GM19452 (cell line): Measurements from ENCODE around the gene AVL9.
"Not testable (repeated sequence)": the region's sequence is repeated elsewhere in the genome, so short reads cannot be mapped to it uniquely, and the experiment has no call there.

Experiments used
- ATAC-seq: cut with Tn5 transposase; IDR thresholded peaks from one replicate; pipeline ENCODE4 v1.9.1; 2021; ENCODE audit not compliant: unreplicated experiment

AVL9 gene

GRCh38 chr7:32495298-32496051 lies at the start of gene AVL9:
Gene AVL9 (plus strand): TSS chr7:32495489. CDS start chr7:32495710, 221 bp downstream.
- ATAC-seq = peak; percentile 97

GRCh38 chr7:32447218-32447617 lies 48.1 kb upstream of the AVL9 start:
- ATAC-seq = no peak

- no peak for ATAC-seq
These were observed 41.8 kb upstream of the AVL9 start for GRCh38 chr7:32453341-32454011.

- ATAC-seq = no peak
These were observed 37.3 kb upstream of the AVL9 start for GRCh38 chr7:32458025-32458424.

GRCh38 chr7:32459788-32460187 lies 35.5 kb upstream of the AVL9 start:
- no peak for ATAC-seq

GRCh38 chr7:32461484-32461883 lies 33.8 kb upstream of the AVL9 start:
- no peak for ATAC-seq

GRCh38 chr7:32462451-32462850 lies 32.8 kb upstream of the AVL9 start:
- ATAC-seq = no peak

- no peak for ATAC-seq
These were observed 32.3 kb upstream of the AVL9 start for GRCh38 chr7:32462977-32463376.

GRCh38 chr7:32464641-32465416 lies 30.5 kb upstream of the AVL9 start:
- ATAC-seq = not testable (repeated sequence)

GRCh38 chr7:32470004-32470403 lies 25.3 kb upstream of the AVL9 start:
- not testable (repeated sequence) for ATAC-seq

- no peak for ATAC-seq
These were observed 24.4 kb upstream of the AVL9 start for GRCh38 chr7:32470871-32471270.

GRCh38 chr7:32472015-32472414 lies 23.3 kb upstream of the AVL9 start:
- ATAC-seq = no peak

GRCh38 chr7:32474008-32474407 lies 21.3 kb upstream of the AVL9 start:
- ATAC-seq = no peak

GRCh38 chr7:32476816-32477648 lies 18.3 kb upstream of the AVL9 start:
- no peak for ATAC-seq

- no peak for ATAC-seq
These were observed 17.7 kb upstream of the AVL9 start for GRCh38 chr7:32477649-32477980.

GRCh38 chr7:32479574-32480200 lies 15.6 kb upstream of the AVL9 start:
- ATAC-seq = peak; percentile 49

GRCh38 chr7:32481176-32481575 lies 14.1 kb upstream of the AVL9 start:
- ATAC-seq = no peak

GRCh38 chr7:32481921-32482320 lies 13.4 kb upstream of the AVL9 start:
- no peak for ATAC-seq

GRCh38 chr7:32489788-32490126 lies 5.5 kb upstream of the AVL9 start:
- no peak for ATAC-seq

GRCh38 chr7:32490127-32490796 lies 5.0 kb upstream of the AVL9 start, which contains the start of gene LSM5:
Gene LSM5 (minus strand): TSS chr7:32490380. CDS start chr7:32490365, 15 bp downstream.
- ATAC-seq = peak; percentile 88
